HG02571 (cell line): Measurements from ENCODE around the gene FNDC3B.
A peak's percentile ranks its signal among the peaks of the same experiment; 100 is the strongest.

ENCODE experiments used
- ATAC-seq: cut with Tn5 transposase; IDR thresholded peaks from one replicate; pipeline ENCODE4 v1.9.1; 2021; ENCODE audit warnings: mild to moderate bottlenecking, moderate library complexity; ENCODE audit not compliant: unreplicated experiment

Gene FNDC3B

GRCh38 chr3:172051957-172052354, 12.6 kb downstream of the FNDC3B start:
- ATAC-seq: no peak

DNA sequence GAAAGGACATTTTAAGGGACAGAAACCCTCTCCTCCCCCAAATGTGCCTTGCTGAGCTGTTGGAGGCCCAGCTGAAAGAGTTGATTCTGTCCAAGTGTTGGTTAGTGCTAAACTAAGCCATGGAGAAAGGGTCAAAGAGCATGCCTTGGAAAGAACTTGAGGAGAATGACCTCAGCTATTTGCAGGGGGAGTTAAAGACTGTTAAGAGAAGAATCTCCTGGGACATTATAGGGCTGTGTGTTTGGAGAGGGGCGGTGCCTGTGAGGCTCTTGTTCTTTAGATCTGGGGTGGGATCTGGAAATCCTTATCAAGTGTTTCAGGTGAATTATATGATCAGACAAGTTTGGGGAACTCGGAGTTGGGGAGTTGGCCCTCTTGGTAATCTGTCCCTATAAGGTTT, 13.0 kb downstream of the FNDC3B start:
- no peak for ATAC-seq

DNA sequence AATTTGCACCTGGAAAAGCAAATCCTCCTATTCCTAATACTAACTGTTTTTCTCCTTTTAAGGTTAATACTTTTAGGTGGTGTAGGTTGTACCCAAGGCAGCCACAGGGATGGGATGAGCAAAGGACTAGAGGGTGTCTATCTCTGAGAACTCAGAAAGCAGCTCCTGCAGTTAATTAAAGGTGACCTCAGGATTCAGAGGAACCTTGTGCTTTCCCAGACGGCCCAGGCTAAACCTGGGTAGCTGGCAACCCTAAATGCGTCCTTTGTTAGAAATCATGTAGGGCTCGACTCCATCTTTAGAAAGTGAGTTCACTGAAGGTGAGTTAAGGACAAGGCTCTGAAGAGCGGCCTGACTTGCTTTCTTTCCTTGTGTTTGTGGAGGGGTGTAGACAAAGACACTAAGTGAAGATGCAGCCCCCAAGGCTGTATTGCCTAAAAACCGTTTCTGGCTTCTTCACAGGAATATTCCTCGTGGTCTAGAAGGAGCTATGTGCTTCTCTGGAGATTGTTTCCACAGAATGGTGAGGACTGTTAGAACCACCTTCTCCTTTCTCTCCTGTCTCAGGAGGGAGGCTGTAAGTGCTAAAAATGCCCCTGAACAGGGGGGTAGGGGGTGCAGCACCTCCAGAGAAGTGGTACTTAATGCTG, 14.9 kb downstream of the FNDC3B start:
- no peak for ATAC-seq

GRCh38 chr3:172056416-172056815, 17.0 kb downstream of the FNDC3B start:
- no peak for ATAC-seq

- ATAC-seq: no peak
These were observed 17.7 kb downstream of the FNDC3B start for GRCh38 chr3:172057059-172057458.

DNA sequence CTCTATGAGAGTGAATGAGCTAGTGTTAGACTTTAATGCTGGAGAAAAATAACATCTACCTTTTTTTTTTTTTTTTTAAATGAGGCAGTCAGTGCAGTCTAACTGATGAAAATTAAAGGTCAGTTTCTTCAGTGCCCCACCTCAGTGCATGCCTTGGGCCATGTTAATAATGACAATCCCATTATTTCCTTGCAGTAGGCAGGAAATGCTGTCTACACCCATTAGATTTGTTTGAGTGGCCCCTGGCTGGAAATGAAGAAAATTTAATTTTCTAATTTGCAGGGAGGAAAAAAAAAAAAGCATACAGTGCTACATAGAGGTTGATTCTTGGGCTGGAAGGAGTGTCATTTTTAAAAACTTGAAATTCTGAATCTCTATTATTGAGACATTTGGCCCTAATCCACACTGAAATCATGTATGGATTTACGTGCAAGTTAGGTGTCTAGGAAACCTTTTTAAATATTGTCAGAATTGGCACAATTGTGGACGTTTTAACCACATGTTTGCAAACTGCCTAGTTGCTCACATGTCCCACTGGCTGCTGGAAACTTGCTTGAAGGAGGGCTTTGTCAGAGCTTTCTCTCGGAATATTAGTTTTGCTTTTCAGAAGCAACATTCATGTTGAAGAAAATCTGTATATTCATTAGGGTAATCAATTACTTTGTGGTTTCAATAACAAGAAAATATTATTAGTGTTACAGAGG, 18.4 kb downstream of the FNDC3B start:
- ATAC-seq: no peak

DNA sequence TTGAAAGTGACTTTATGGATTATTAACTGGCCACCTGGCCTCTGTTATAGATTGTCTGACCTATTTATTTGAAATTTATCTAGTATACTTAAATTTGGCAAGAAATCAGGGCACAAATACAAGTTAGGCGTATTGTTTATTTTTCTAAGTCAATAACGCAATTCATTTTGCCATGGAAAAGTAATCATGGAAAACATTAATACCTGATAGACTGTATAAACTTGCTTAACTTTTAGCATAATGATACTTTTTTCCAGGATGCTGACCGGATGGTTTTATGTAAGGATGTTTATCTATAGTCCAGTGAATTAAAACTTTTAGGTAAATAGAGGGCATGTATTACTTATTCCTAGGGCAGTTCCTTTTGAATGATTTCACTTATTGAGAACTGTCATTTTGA, 20.2 kb downstream of the FNDC3B start:
- no peak for ATAC-seq

DNA sequence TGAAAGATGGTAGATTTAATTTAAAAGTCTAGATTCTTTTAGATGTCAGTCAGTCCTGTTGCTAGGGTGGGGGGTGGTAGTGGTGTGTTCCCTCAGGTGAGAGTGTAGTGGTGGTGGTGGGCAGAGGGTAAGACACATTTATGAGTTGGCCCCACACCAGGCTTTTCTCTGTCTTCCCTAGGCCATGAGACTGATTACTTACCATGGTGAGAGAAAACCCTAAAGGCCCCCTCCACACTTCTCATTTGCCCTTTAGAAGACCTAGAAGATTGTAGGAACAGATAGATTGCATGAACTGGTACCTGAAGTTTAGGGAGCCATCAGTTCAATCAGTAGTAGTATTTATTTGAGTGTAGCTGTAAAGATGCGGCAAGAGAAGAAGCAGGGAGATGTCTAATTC, 20.9 kb downstream of the FNDC3B start:
- ATAC-seq: no peak

DNA sequence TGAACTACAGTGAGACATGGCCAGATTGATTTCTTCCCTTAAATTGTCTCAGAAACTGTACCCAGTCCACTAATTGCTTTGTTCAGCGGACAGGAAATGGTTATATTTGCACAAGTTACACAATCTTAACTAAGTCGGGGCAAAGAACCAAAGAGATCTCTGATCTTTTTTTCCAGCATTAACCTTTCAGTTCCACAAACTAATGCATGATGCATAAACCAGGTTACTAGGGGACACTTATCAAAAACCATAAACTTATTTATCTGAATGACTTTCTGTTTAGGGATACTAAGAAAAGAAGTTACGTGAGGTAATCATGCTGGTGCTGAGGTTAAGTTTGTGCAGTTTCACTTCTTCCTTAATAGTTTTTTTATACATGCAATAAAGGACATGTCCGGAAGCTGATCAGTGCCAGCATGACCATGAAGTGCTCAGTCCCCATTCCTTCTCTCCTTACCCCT, 22.4 kb downstream of the FNDC3B start:
- peak; percentile 80 for ATAC-seq

DNA sequence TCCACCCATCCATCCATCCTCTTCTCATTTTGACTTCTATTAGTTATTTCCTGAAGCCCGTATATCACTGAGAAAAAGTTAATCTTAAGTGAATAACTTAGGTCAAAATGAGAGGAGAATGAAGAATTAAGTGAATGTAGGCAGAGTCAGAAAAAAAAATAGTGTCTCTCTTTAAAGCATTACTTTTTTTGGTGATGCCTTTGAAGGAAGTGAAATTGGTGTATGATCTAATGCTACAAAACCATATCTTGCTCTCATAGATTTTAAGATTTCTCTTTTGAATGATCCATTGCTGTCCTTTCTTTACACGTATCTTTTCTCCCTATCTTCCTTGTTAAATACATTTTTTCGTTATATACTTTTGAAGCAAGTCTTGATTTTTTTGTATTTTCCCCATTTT, 23.4 kb downstream of the FNDC3B start:
- no peak for ATAC-seq

DNA sequence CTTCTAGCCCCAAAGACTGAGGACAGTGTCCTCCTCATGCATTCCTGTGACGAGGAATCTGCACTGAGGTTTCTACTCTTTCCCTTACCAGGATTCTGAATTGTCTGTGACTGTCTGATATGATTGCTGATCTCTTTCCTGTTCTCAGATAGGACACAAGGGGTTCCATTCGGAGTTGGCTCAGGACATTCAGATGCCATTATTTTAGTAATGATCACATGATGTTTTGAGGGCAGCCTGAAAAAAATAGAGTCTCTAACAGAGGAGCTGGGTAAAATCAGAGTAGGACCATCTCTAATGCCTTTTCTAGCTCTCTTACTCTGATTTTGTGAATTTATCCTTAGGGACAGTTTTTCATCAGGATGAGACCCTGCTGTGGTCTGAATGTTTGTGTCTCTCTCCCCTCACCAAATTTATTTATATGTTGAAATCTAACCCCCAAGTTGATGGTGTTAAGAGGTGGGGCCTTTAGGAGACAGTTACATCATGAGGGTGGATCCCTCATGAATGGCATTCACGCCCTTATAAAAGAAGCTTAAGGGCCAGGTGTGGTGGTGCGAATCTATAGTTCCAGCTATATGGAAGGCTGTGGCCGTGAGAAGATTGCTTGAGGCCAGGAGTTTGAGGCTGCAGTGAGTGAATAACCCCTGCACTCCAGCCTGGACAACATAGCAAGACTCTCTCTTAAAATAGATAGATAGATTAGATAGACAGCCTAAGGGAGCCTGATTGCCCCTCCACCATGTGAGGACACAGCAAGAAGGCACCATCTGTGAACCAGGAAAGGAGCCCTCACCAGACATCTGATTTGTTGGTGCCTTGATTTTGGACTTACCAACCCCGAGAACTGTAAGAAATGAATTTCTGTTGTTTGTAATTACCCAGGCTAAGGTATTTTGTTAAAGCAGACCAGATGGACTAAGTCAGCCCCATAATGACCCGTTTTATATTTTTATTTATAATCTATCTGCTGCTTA, 24.4 kb downstream of the FNDC3B start:
- ATAC-seq: no peak

DNA sequence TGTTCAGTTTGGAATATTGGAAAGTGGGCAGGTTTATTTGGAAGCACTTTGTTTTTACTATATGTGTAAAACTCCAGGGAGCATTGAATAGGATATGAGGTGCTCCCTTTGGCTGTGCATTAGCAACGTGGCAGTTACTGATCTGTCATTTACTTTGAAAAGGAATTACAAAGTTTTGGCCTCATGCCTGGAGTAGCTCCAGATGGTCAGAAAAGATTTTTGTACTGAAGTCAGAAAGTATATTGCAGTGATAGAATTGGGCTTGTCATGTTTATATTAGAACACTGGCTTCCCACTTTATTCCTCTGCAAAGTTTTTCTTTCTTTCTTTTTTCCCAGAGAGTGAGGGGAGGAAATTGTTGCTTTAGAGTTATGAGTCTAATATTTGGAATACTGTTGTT, 26.1 kb downstream of the FNDC3B start:
- no peak for ATAC-seq

DNA sequence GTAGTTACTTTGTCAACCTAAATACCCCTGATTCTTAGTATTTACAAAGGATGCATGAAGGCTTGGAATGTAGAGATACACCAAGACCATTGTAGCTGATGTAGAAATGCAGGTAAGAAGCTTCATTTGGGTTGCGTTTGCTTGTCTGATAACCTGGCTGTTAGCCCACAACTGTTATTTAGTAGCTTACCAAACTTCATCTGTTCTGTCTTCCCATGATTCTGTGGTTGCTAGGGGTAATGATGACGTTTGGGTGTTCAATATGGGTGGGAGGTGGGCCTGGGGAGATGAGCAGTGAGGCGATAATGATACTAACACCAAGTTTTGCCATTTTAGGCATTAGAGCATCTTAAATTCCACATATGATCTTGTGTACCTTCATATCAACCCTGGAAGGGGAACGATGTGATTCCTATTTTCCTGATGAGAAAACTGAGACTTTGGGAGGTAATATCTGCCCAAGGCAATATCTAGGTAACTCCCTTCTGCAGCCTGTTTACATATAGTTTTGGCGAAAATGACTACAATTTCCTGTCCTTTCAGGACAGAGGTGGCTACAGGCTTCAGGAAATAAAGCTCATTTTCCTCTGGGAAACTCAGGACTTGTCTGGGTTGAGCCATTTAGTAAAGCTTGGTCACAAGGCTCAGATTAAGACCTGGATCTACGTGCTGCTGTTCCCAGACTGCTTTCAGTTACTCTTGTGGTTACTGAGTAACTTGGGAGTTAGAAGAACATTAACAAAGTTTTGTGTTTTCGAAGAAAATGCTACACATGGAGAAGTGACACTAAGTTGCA, 26.8 kb downstream of the FNDC3B start:
- no peak for ATAC-seq

GRCh38 chr3:172066880-172067796, 27.8 kb downstream of the FNDC3B start:
- no peak for ATAC-seq

GRCh38 chr3:172067837-172068440, 28.6 kb downstream of the FNDC3B start:
- no peak for ATAC-seq

- ATAC-seq: no peak
These were observed 29.6 kb downstream of the FNDC3B start for GRCh38 chr3:172068977-172069376.

DNA sequence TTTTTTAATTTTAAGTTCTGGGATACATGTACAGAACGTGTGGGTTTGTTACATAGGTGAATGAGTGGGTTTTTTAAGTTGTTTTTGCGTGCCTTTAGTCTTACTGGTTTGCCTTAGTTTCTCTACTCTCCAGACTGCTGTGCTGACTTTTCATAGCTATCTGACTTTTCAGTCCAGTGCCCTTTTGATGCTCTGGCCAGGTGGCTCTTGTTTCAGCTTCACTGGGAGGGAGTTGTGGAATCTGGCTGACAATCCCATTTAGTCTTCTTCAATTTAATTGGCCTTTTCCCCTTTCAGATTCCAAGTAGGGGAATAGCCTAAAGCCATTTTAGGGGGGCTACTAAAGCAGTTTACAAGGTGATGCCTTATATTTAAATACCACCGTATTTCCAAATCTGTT, 30.1 kb downstream of the FNDC3B start:
- ATAC-seq: no peak

DNA sequence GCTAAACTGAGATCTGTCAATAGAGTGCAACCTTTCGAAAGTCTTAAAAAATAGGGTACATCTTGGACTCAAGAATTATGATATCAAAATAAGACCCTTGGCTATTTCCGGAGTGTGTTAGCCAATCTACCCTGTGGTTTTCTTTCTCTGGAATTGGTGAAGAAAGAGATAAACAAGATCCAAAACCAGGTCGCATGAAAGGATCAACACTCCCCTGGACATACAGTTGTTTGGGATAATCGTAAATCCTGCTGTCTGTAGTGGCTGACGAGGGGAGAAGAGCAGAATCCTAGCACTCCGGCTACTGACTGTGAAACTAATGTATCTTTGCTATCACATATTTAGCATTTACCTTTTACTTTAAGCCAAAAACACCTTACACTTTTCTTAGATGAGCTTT, 30.9 kb downstream of the FNDC3B start:
- ATAC-seq: no peak

DNA sequence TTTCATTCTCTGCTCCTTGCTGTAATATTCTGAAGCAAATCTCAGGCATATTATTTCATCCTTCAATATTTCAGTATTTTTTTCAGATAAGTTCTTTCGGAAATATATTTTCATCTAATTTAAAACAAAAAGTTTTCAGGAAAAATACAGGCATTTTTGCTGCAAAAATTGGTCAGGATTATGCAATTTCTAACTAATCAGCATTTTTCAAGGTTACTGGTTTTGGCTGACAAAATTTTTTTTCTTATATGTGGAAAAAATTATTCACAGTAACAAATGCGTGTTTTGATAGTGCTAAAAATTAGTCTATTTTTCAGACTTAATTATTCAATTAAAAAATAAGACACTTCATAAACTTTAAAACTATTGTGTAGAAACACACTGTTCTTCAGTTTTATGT, 31.4 kb downstream of the FNDC3B start:
- no peak for ATAC-seq
